HCT116 (cell line): ENCODE measurements around the gene DYNLT2B. TPM values are rescaled to one million over a fixed set of nuclear protein-coding genes. Genes with fewer than 3 reads are reported as not detected.

ENCODE experiments used
- ATAC-seq: fragments of 200-7000 bp; cut with Tn5 transposase; 2 replicates; pipeline ENCODE4 v1.9.1; 2020; ENCODE audit warnings: mild to moderate bottlenecking, moderate library complexity
- Bru-seq: library from RNA; stranded (reverse); fragments of 400-500 nt; gene quantifications from one replicate; lab custom pipeline; 2021; lab: Mats Ljungman, UMichigan
- BruChase-seq, 2 experiments: library from RNA; stranded (reverse); fragments of 400-500 nt; gene quantifications; one replicate each; lab custom pipeline; 2021; lab: Mats Ljungman, UMichigan
- BruUV-seq: library from RNA; stranded (reverse); fragments of 400-500 nt; replicated peaks from 2 replicates; lab custom pipeline; 2021; lab: Mats Ljungman, UMichigan
- CTCF ChIA-PET: fragments of 300-600 bp; sonication (Branson Sonifier 250); formaldehyde crosslinking; loops from one replicate; lab custom pipeline; 2021; ENCODE audit warnings: antibody characterized with exemption; lab: Charles Lee
- POLR2A ChIA-PET: fragments of 300-600, 350-600 bp; sonication (Branson Sonifier 250); formaldehyde crosslinking; loops from one replicate; lab custom pipeline; 2021; ENCODE audit warnings: antibody characterized with exemption; lab: Charles Lee
- RAD21 ChIA-PET, 2 experiments: fragments of 300-600 bp; sonication (Branson Sonifier 250); formaldehyde crosslinking; loops; one replicate each; lab custom pipeline; 2023; ENCODE audit warnings: low total read pairs in 2 of 2; ENCODE audit not compliant: uncharacterized antibody in 2 of 2, unreplicated experiment in 2 of 2, low non-redundant PET in 1 of 2; lab: Charles Lee
- DNase-seq: peaks from one replicate; pipeline ENCODE4 v3.0.0-alpha.2; 2010; ENCODE audit warnings: low read depth, low spot score
- H2AFZ ChIP-seq: fragments of 200-600 bp; shearing (Covaris generic), sonication (generic); 2 replicates; pipeline ENCODE4 v1.6.1; 2017; ENCODE audit warnings: low read depth, mixed run types, mixed read lengths, antibody characterized with exemption, low read length; ENCODE audit not compliant: poor library complexity, severe bottlenecking
- H3K27ac ChIP-seq: 2 replicates; pipeline ENCODE4 v1.5.1; 2012; ENCODE audit warnings: low read depth, low read length
- H3K27me3 ChIP-seq: fragments of 200-600 bp; sonication (generic); 2 replicates; pipeline ENCODE4 v1.6.1; 2016; ENCODE audit warnings: mixed run types, low read length, mixed read lengths; ENCODE audit not compliant: insufficient read depth
- H3K36me3 ChIP-seq, 2 experiments: fragments of 200-500 bp in 1 of 2; fragments of 200-600 bp in 1 of 2; sonication (Bioruptor generic) in 1 of 2; sonication (generic) in 1 of 2; 2 replicates each; pipeline versions ENCODE4 v1.5.1 to v1.6.1; 2014 to 2016; ENCODE audit warnings: low read length in 2 of 2, inconsistent platforms in 1 of 2, mixed read lengths in 1 of 2, mixed run types in 1 of 2; ENCODE audit not compliant: insufficient read depth in 2 of 2, control insufficient read depth in 1 of 2
- H3K4me1 ChIP-seq, 2 experiments: fragments of 200-600 bp in 1 of 2; sonication (generic) in 1 of 2; 2 replicates each; pipeline versions ENCODE4 v1.5.1 to v1.6.1; 2012 to 2017; ENCODE audit warnings: low read length in 2 of 2, inconsistent platforms in 1 of 2, mild to moderate bottlenecking in 1 of 2, mixed read lengths in 1 of 2, mixed run types in 1 of 2, moderate library complexity in 1 of 2; ENCODE audit not compliant: insufficient read depth in 2 of 2, control insufficient read depth in 1 of 2
- H3K4me2 ChIP-seq: fragments of 200-600 bp; sonication (generic); 2 replicates; pipeline ENCODE4 v1.6.1; 2017; ENCODE audit warnings: mixed run types, low read length, mixed read lengths
- H3K4me3 ChIP-seq, 2 experiments: fragments of 200-600 bp in 1 of 2; sonication (generic) in 1 of 2; replicated peaks in 1 of 2; 2 replicates each; pipeline ENCODE4 v1.5.1; 2011 to 2016; ENCODE audit warnings: low read length in 2 of 2, control low read depth in 1 of 2, low read depth in 1 of 2, mild to moderate bottlenecking in 1 of 2, mixed read lengths in 1 of 2, mixed run types in 1 of 2
- H3K79me2 ChIP-seq: fragments of 200-600 bp; sonication (generic); 2 replicates; pipeline ENCODE4 v1.6.1; 2017; ENCODE audit warnings: mild to moderate bottlenecking, mixed run types, low read length, moderate library complexity, mixed read lengths; ENCODE audit not compliant: insufficient read depth
- H3K9ac ChIP-seq: fragments of 200-600 bp; sonication (generic); 2 replicates; pipeline ENCODE4 v1.6.1; 2016; ENCODE audit warnings: low read length, mixed read lengths
- H3K9me2 ChIP-seq: fragments of 200-600 bp; sonication (generic), shearing (Covaris generic); 2 replicates; pipeline ENCODE4 v1.6.1; 2017; ENCODE audit warnings: mixed run types, mild to moderate bottlenecking, moderate library complexity; ENCODE audit not compliant: insufficient read depth
- H3K9me3 ChIP-seq, 2 experiments: fragments of 200-500 bp in 1 of 2; fragments of 200-600 bp in 1 of 2; sonication (Bioruptor generic) in 1 of 2; sonication (generic) in 1 of 2; 2 replicates each; pipeline ENCODE4 v1.6.1; 2014 to 2017; ENCODE audit warnings: low read length in 2 of 2, mixed read lengths in 2 of 2, inconsistent platforms in 1 of 2, low read depth in 1 of 2, mild to moderate bottlenecking in 1 of 2, mixed run types in 1 of 2, moderate library complexity in 1 of 2; ENCODE audit not compliant: control insufficient read depth in 1 of 2, insufficient read depth in 1 of 2
- H4K20me1 ChIP-seq: fragments of 200-600 bp; sonication (generic), shearing (Covaris generic); 2 replicates; pipeline ENCODE4 v1.6.1; 2017; ENCODE audit warnings: mixed run types, mild to moderate bottlenecking, moderate library complexity; ENCODE audit not compliant: insufficient read depth
- EZH2phosphoT487 ChIP-seq: fragments of 200-600 bp; IDR thresholded peaks from 2 replicates; pipeline ENCODE4 v1.6.1; 2018; ENCODE audit warnings: antibody characterized with exemption, borderline replicate concordance
- FOSL1 ChIP-seq: IDR thresholded peaks from 2 replicates; pipeline ENCODE4 v1.6.1; 2012; ENCODE audit warnings: low read depth
- JUND ChIP-seq: IDR thresholded peaks from 2 replicates; pipeline ENCODE4 v1.6.1; 2012
- MAX ChIP-seq: IDR thresholded peaks from 2 replicates; pipeline ENCODE4 v1.6.1; 2012
- POLR2A ChIP-seq: IDR thresholded peaks from 2 replicates; pipeline ENCODE4 v1.7.0; 2011; ENCODE audit warnings: borderline replicate concordance; ENCODE audit not compliant: insufficient read depth, insufficient read length; ENCODE audit errors: extremely low read depth
- POLR2AphosphoS5 ChIP-seq: IDR thresholded peaks from 2 replicates; pipeline ENCODE4 v1.6.1; 2011; ENCODE audit warnings: mild to moderate bottlenecking, low read depth, low read length, moderate library complexity
- RAD21 ChIP-seq: IDR thresholded peaks from 2 replicates; pipeline ENCODE4 v1.6.1; 2012; ENCODE audit warnings: low read depth, mild to moderate bottlenecking
- SIN3A ChIP-seq: IDR thresholded peaks from 2 replicates; pipeline ENCODE4 v1.6.1; 2012; ENCODE audit warnings: low read depth
- SP1 ChIP-seq: IDR thresholded peaks from 2 replicates; pipeline ENCODE4 v1.6.1; 2012; ENCODE audit warnings: low read depth
- SRF ChIP-seq: IDR thresholded peaks from 2 replicates; pipeline ENCODE4 v1.6.1; 2012; ENCODE audit warnings: low read depth
- TCF7L2 ChIP-seq: IDR thresholded peaks from 2 replicates; pipeline ENCODE4 v1.7.0; 2011; ENCODE audit warnings: borderline replicate concordance, inconsistent platforms; ENCODE audit not compliant: insufficient read depth, insufficient read length; ENCODE audit errors: extremely low read depth
- YY1 ChIP-seq: IDR thresholded peaks from 2 replicates; pipeline ENCODE4 v1.6.1; 2011; ENCODE audit warnings: low read length, low read depth, moderate library complexity, mild to moderate bottlenecking; ENCODE audit not compliant: insufficient replicate concordance; ENCODE audit errors: extremely low read depth
- ZFX ChIP-seq: fragments of 450-650 bp; IDR thresholded peaks from 2 replicates; pipeline ENCODE4 v1.6.1; 2017
- ZNF274 ChIP-seq: fragments of 200-500 bp; sonication (Bioruptor generic); IDR thresholded peaks from 2 replicates; pipeline ENCODE4 v1.6.1; 2014; ENCODE audit warnings: mild to moderate bottlenecking, low read depth, low read length, inconsistent platforms
- intact Hi-C: fragments of 100-400 bp; cut with micrococcal nuclease; formaldehyde crosslinking; loops from 2 replicates; pipeline ENCODE4 v1.10.0; 2022
- long read RNA-seq: library from polyadenylated mRNA; unstranded; transcript quantifications from one replicate; pipeline ENCODE4 v2.0.0, GENCODE V29; 2021; ENCODE audit not compliant: unreplicated experiment
- polyA plus RNA-seq: library from polyadenylated mRNA; unstranded; fragments of >200 nt; gene quantifications from 2 replicates; pipeline ENCODE4 v1.2.1, GENCODE V29; 2012; ENCODE audit warnings: missing spikeins
- total RNA-seq: library from RNA; stranded (reverse); gene quantifications from one replicate; pipeline ENCODE4 v1.2.1, GENCODE V29; 2021; ENCODE audit not compliant: unreplicated experiment
- TF ChIP-seq, protein P1 (sequence below): IDR thresholded peaks from 2 replicates; pipeline ENCODE4 v1.6.1; 2012; ENCODE audit warnings: low read depth
- TF ChIP-seq, protein P2 (sequence below): IDR thresholded peaks from 2 replicates; pipeline ENCODE4 v1.6.1; 2012
- TF ChIP-seq, protein P3 (sequence below): IDR thresholded peaks from 2 replicates; pipeline ENCODE4 v1.6.1; 2011; ENCODE audit warnings: mild to moderate bottlenecking, low read length, moderate library complexity; ENCODE audit not compliant: insufficient replicate concordance; ENCODE audit errors: extremely low read depth

Gene DYNLT2B
- total RNA-seq (9.7 TPM), Bru-seq, nascent RNA (percentile 50 among the genes with signal in this experiment), BruChase-seq, experiment 1, labeled RNA remaining after a 6-hour chase (percentile 70 among the genes with signal in this experiment), BruChase-seq, experiment 2, labeled RNA remaining after a 2-hour chase (percentile 58 among the genes with signal in this experiment)
- 6.2 and 9.6 TPM in 2 replicates for polyA plus RNA-seq
- long read RNA-seq, transcript TCTEX1D2-201 (5 exons, 673 nt), result major isoform, 8 of 9 reads
- long read RNA-seq, partial matches to known transcripts, result 0 of 9 reads
- long read RNA-seq, other reads (novel, unspliced or antisense), result 1 of 9 reads

DNA sequence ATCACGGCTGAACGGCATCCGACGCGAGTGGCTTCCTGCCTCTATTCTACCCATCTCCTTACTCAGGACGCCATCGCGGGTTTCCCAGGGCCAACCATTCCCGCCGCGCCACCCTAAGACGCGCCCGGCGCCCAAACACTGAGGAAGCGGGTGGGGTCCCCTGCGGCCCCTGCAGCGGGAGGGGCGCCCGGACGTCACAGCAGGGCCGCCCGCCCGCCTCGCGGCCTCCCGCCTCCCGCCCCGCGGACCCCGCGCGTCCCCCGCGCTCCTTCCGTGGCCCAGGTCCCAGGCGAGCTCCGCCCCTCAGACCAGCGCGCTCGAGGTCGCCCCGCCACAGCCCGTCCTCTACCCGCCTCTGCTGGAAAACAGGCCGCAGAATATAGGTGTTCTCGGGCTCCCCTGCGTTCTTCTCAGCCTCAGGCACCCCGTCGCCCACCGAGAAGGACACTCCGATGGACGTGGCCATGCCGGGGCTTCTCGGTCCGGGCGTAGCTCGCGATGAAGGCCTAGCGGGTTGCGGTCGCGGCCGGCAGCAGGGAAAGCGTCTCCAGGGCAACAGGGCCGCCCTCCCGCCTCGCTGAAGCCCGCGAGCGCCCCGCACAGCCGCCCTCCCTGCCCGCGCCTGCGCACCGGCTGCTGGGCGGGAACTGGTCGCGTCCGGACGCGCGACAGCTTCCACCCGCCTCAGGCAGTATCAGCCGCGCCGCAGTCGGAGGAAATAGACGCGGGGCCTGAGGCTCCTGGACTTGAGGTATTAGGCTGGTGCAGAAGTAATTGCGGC, at the start of gene DYNLT2B:
TSS of gene DYNLT2B (minus strand) at position 554 of the 781 bp plus-strand sequence. CDS start at position 466, 88 bp downstream.
- H3K4me1 ChIP-seq, result peaks cover 5 to 40% of the 10 kb centered on the region in 2 experiments; a peak in 3 of 4 replicates
- H3K4me3 ChIP-seq, result peak within 1 kb of the TSS; percentile 86 to 89
- H3K9me2 ChIP-seq, result no peaks in the 10 kb centered on the region
- ATAC-seq (peak; percentile 88), DNase-seq (peak; percentile 74)
- peaks cover 13% of the 10 kb centered on the region for H3K79me2 ChIP-seq
- no TSS peak for BruUV-seq
- H3K4me2 ChIP-seq, result peak within 1 kb of the TSS; percentile 91
- no peak for TF ChIP-seq SP1
- TF ChIP-seq POLR2AphosphoS5, result peak; percentile 95
- no peak for TF ChIP-seq EZH2phosphoT487
- TF ChIP-seq RAD21, result 0 out of 2 replicates have a peak, but pooled peaks have one; percentile 17
- TF ChIP-seq, protein P1, sequence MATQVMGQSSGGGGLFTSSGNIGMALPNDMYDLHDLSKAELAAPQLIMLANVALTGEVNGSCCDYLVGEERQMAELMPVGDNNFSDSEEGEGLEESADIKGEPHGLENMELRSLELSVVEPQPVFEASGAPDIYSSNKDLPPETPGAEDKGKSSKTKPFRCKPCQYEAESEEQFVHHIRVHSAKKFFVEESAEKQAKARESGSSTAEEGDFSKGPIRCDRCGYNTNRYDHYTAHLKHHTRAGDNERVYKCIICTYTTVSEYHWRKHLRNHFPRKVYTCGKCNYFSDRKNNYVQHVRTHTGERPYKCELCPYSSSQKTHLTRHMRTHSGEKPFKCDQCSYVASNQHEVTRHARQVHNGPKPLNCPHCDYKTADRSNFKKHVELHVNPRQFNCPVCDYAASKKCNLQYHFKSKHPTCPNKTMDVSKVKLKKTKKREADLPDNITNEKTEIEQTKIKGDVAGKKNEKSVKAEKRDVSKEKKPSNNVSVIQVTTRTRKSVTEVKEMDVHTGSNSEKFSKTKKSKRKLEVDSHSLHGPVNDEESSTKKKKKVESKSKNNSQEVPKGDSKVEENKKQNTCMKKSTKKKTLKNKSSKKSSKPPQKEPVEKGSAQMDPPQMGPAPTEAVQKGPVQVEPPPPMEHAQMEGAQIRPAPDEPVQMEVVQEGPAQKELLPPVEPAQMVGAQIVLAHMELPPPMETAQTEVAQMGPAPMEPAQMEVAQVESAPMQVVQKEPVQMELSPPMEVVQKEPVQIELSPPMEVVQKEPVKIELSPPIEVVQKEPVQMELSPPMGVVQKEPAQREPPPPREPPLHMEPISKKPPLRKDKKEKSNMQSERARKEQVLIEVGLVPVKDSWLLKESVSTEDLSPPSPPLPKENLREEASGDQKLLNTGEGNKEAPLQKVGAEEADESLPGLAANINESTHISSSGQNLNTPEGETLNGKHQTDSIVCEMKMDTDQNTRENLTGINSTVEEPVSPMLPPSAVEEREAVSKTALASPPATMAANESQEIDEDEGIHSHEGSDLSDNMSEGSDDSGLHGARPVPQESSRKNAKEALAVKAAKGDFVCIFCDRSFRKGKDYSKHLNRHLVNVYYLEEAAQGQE, result no peak
- TF ChIP-seq, protein P2, sequence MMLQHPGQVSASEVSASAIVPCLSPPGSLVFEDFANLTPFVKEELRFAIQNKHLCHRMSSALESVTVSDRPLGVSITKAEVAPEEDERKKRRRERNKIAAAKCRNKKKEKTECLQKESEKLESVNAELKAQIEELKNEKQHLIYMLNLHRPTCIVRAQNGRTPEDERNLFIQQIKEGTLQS, result no peak
- peak; percentile 76 for TF ChIP-seq YY1
- peak; percentile 81 for TF ChIP-seq MAX
- peak; percentile 95 for TF ChIP-seq ZFX
- TF ChIP-seq, protein P3, sequence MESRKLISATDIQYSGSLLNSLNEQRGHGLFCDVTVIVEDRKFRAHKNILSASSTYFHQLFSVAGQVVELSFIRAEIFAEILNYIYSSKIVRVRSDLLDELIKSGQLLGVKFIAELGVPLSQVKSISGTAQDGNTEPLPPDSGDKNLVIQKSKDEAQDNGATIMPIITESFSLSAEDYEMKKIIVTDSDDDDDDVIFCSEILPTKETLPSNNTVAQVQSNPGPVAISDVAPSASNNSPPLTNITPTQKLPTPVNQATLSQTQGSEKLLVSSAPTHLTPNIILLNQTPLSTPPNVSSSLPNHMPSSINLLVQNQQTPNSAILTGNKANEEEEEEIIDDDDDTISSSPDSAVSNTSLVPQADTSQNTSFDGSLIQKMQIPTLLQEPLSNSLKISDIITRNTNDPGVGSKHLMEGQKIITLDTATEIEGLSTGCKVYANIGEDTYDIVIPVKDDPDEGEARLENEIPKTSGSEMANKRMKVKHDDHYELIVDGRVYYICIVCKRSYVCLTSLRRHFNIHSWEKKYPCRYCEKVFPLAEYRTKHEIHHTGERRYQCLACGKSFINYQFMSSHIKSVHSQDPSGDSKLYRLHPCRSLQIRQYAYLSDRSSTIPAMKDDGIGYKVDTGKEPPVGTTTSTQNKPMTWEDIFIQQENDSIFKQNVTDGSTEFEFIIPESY, result peak; percentile 47
- no peak for TF ChIP-seq ZNF274
- TF ChIP-seq SIN3A, result peak; percentile 82; the same call in 1 of the 2 replicates
- TF ChIP-seq POLR2A, result peak; percentile 67
- no peak for TF ChIP-seq SRF
- no peak for TF ChIP-seq TCF7L2
- no peak for TF ChIP-seq JUND
- no peak for TF ChIP-seq FOSL1
- no peaks in the 10 kb centered on the region for H4K20me1 ChIP-seq
- CTCF ChIA-PET, result no interaction called here
- no peaks in the 10 kb centered on the region for H3K27me3 ChIP-seq
- H3K9me3 ChIP-seq, result no peaks in the 10 kb centered on the region
- intact Hi-C loops, result loop anchor here (10.0 kb wide), 1 partner anchor 187 kb away; the partner anchor contains the start of gene RNF168
- H2AFZ ChIP-seq, result no peak within 1 kb of the TSS
- H3K9ac ChIP-seq, result peak within 1 kb of the TSS; percentile 93
- POLR2A ChIA-PET, result interaction anchor here (0.7 to 1.0 kb wide), 3 partner anchors 10 to 184 kb away, joined by 3 to 6 read pairs (median 4); no protein-coding TSS in a partner anchor
- peak within 1 kb of the TSS; percentile 75 for H3K27ac ChIP-seq
- no peaks in the 10 kb centered on the region for H3K36me3 ChIP-seq
- RAD21 ChIA-PET, result interaction anchor here in 1 of 2 experiments (0.6 to 1.2 kb wide), 2 partner anchors 21 kb away, joined by 3 read pairs; no protein-coding TSS in a partner anchor
